Nephron (organoid): ENCODE results near the gene FGFBP2.

Experiments
- H3K27ac Mint-ChIP-seq, 3 experiments: 2 replicates each; pipeline ENCODE4 v1.8.0; 2020; ENCODE audit warnings: mixed read lengths in 3 of 3, mild to moderate bottlenecking in 2 of 3, moderate library complexity in 1 of 3
- H3K27me3 Mint-ChIP-seq: 2 replicates; pipeline ENCODE4 v1.8.0; 2021; ENCODE audit warnings: low read depth, mild to moderate bottlenecking, moderate library complexity, mixed read lengths
- H3K36me3 Mint-ChIP-seq: 2 replicates; pipeline ENCODE4 v1.8.0; 2020; ENCODE audit warnings: low read depth, mixed read lengths
- H3K4me1 Mint-ChIP-seq: 2 replicates; pipeline ENCODE4 v1.8.0; 2020; ENCODE audit warnings: mixed read lengths
- H3K4me3 Mint-ChIP-seq, 3 experiments: 2 replicates each; pipeline ENCODE4 v1.8.0; 2020; ENCODE audit warnings: mild to moderate bottlenecking in 3 of 3, mixed read lengths in 3 of 3, moderate library complexity in 2 of 3
- H3K9me3 Mint-ChIP-seq: 2 replicates; pipeline ENCODE4 v1.8.0; 2020; ENCODE audit warnings: mixed read lengths
- CTCF ChIP-seq, 3 experiments: fragments of 200-600 bp; sonication (generic); IDR thresholded peaks; one replicate each; pipeline ENCODE4 v1.5.0; 2021; ENCODE audit warnings: antibody characterized with exemption in 3 of 3; ENCODE audit not compliant: unreplicated experiment in 3 of 3

FGFBP2 gene

GRCh38 chr4:15912961-15913630 is 49.9 kb downstream of the FGFBP2 start:
- no peak for TF ChIP-seq CTCF (IDR thresholded peaks at IDR 0.05; ENCODE audit: unreplicated experiment in 3 of 3)

GRCh38 chr4:15912236-15912635 is 50.7 kb downstream of the FGFBP2 start:
- no peak for TF ChIP-seq CTCF (IDR thresholded peaks at IDR 0.05; ENCODE audit: unreplicated experiment in 3 of 3)
- no peak overlapping the region for H3K4me3 Mint-ChIP-seq
- H3K36me3 Mint-ChIP-seq, result no peaks in the 10 kb centered on the region
- peaks cover 3% of the 10 kb centered on the region for H3K9me3 Mint-ChIP-seq
- peaks cover 8% of the 10 kb centered on the region for H3K27me3 Mint-ChIP-seq
- peaks cover 5% of the 10 kb centered on the region for H3K4me1 Mint-ChIP-seq
- H3K27ac Mint-ChIP-seq, result no peak overlapping the region

More at GRCh38 chr4:15912961-15913630, 49.9 kb downstream of the FGFBP2 start:
- Mint-ChIP-seq H3K27ac (peak overlapping the region in 1 of 3 experiments; percentile 23), H3K27me3 (peaks cover 8% of the 10 kb centered on the region), H3K4me3 (no peak overlapping the region), H3K9me3 (peaks cover 3% of the 10 kb centered on the region), H3K36me3 (no peaks in the 10 kb centered on the region), H3K4me1 (no peaks in the 10 kb centered on the region)
